Measurements from ENCODE around the gene ZNF662.

Gene ZNF662

DNA sequence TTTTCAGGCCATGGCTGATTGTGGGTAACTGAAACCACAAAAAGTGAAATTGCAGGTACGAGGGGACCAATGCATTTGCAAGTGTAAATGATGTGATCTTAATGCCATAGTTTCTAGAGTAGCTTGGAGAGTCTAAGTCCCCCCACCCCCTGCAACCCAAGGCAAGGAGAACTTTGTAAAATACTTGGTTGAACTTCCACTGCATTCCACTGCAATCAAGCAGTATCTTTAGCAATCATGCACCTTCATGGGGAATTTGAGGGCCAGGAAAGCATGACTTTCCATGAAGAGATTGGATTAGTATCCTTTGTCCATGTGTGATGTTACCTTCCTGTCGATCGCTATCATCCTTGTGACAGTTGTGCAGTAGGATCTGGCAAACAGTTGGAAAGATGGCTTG, 18.9 kb upstream of the ZNF662 start:
- Histone ChIP-seq H3K27ac (ENCODE audit: poor library complexity, severe bottlenecking) (no peak overlapping the region), H3K4me3 (ENCODE audit: severe bottlenecking) (no peak overlapping the region), H3K36me3 (ENCODE audit: low read depth) (no peaks in the 10 kb centered on the region), H3K9me3 (ENCODE audit: severe bottlenecking) (no peaks in the 10 kb centered on the region), H3K4me1 (ENCODE audit: insufficient read depth, poor library complexity, severe bottlenecking) (peaks cover 3% of the 10 kb centered on the region), H3K27me3 (ENCODE audit: insufficient read depth, poor library complexity, severe bottlenecking) (no peaks in the 10 kb centered on the region)
- DNase-seq (ENCODE audit: low spot score): no peak
- TF ChIP-seq, protein P1, sequence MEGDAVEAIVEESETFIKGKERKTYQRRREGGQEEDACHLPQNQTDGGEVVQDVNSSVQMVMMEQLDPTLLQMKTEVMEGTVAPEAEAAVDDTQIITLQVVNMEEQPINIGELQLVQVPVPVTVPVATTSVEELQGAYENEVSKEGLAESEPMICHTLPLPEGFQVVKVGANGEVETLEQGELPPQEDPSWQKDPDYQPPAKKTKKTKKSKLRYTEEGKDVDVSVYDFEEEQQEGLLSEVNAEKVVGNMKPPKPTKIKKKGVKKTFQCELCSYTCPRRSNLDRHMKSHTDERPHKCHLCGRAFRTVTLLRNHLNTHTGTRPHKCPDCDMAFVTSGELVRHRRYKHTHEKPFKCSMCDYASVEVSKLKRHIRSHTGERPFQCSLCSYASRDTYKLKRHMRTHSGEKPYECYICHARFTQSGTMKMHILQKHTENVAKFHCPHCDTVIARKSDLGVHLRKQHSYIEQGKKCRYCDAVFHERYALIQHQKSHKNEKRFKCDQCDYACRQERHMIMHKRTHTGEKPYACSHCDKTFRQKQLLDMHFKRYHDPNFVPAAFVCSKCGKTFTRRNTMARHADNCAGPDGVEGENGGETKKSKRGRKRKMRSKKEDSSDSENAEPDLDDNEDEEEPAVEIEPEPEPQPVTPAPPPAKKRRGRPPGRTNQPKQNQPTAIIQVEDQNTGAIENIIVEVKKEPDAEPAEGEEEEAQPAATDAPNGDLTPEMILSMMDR (IDR thresholded peaks at IDR 0.05; ENCODE audit: poor library complexity, severe bottlenecking): no peak
- no peak for ATAC-seq (ENCODE audit: low read depth)

DNA sequence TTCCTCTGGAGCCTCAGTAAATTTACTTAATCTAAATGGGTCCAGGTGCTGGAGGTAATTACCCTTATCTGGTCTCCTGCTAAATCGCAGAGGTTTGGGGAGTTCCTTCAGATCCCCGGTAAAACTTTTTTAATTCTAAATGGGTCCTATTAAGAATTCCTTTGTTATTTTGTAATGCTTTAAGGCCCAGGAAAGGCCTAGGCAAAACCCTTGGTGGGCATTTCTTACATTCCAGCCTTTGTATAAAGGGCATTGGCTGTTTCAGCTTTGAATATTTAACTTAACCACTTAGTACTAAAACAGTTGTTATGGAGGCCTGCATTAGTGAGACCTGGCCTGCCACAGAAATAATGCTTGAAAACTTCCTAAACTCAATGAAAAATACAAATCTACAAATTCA, 14.9 kb upstream of the ZNF662 start:
- Histone ChIP-seq H3K9me3 (ENCODE audit: severe bottlenecking) (no peaks in the 10 kb centered on the region), H3K4me1 (ENCODE audit: insufficient read depth, poor library complexity, severe bottlenecking) (peaks cover 3% of the 10 kb centered on the region), H3K36me3 (ENCODE audit: low read depth) (no peaks in the 10 kb centered on the region), H3K4me3 (ENCODE audit: severe bottlenecking) (no peak overlapping the region), H3K27ac (ENCODE audit: poor library complexity, severe bottlenecking) (no peak overlapping the region), H3K27me3 (ENCODE audit: insufficient read depth, poor library complexity, severe bottlenecking) (no peaks in the 10 kb centered on the region)
- DNase-seq (ENCODE audit: low spot score) (no peak), ATAC-seq (ENCODE audit: low read depth) (no peak)
- TF ChIP-seq, protein P1 (IDR thresholded peaks at IDR 0.05; ENCODE audit: poor library complexity, severe bottlenecking): no peak

DNA sequence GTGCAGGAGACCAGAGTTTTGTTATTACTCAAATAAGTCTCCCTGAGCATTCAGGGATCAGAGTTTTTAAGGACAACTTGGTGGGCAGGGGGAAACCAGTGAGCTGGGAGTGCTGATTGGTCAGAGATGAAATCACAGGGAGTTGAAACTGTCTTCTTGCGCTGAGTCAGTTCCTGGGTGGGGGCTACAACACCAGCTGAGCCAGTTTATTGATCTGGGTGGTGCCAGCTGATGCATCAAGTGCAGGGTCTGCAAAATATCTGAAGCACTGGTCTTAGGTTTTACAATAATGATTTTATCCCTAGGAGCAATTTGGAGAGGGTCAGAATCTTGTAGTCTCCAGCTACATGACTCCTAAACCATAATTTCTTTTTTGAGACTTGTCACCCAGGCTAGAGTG, 13.8 kb upstream of the ZNF662 start:
- DNase-seq (ENCODE audit: low spot score) (no peak), ATAC-seq (ENCODE audit: low read depth) (no peak)
- no peak overlapping the region for H3K4me3 ChIP-seq (ENCODE audit: severe bottlenecking)
- no peak overlapping the region for H3K27ac ChIP-seq (ENCODE audit: poor library complexity, severe bottlenecking)
- H3K27me3 ChIP-seq (ENCODE audit: insufficient read depth, poor library complexity, severe bottlenecking): no peaks in the 10 kb centered on the region
- H3K4me1 ChIP-seq (ENCODE audit: insufficient read depth, poor library complexity, severe bottlenecking): peaks cover 3% of the 10 kb centered on the region
- H3K36me3 ChIP-seq (ENCODE audit: low read depth): no peaks in the 10 kb centered on the region
- TF ChIP-seq, protein P1 (IDR thresholded peaks at IDR 0.05; ENCODE audit: poor library complexity, severe bottlenecking): no peak
- no peaks in the 10 kb centered on the region for H3K9me3 ChIP-seq (ENCODE audit: severe bottlenecking)

DNA sequence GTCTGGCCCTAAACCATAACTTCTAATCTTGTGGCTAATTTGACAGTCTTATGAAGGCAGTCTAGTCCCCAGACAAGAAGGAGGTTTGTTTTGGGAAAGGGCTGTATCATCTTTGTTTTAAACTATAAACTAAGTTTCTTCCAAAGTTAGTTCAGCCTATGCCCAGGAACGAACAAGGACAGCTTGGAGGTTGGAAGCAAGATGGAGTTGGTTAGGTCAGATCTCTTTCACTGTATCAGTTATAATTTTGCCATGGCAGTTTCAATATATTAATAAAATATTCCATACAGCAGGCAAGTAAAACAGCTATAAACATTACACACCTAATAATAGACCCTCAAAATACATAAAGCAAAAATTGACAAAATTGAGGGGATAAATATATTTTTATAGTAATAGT, 13.1 kb upstream of the ZNF662 start:
- TF ChIP-seq, protein P1 (IDR thresholded peaks at IDR 0.05; ENCODE audit: poor library complexity, severe bottlenecking): no peak
- Histone ChIP-seq H3K4me1 (ENCODE audit: insufficient read depth, poor library complexity, severe bottlenecking) (peaks cover 3% of the 10 kb centered on the region), H3K27me3 (ENCODE audit: insufficient read depth, poor library complexity, severe bottlenecking) (no peaks in the 10 kb centered on the region), H3K27ac (ENCODE audit: poor library complexity, severe bottlenecking) (no peak overlapping the region), H3K9me3 (ENCODE audit: severe bottlenecking) (no peaks in the 10 kb centered on the region), H3K4me3 (ENCODE audit: severe bottlenecking) (no peak overlapping the region), H3K36me3 (ENCODE audit: low read depth) (no peaks in the 10 kb centered on the region)
- no peak for ATAC-seq (ENCODE audit: low read depth)
- DNase-seq (ENCODE audit: low spot score): no peak

DNA sequence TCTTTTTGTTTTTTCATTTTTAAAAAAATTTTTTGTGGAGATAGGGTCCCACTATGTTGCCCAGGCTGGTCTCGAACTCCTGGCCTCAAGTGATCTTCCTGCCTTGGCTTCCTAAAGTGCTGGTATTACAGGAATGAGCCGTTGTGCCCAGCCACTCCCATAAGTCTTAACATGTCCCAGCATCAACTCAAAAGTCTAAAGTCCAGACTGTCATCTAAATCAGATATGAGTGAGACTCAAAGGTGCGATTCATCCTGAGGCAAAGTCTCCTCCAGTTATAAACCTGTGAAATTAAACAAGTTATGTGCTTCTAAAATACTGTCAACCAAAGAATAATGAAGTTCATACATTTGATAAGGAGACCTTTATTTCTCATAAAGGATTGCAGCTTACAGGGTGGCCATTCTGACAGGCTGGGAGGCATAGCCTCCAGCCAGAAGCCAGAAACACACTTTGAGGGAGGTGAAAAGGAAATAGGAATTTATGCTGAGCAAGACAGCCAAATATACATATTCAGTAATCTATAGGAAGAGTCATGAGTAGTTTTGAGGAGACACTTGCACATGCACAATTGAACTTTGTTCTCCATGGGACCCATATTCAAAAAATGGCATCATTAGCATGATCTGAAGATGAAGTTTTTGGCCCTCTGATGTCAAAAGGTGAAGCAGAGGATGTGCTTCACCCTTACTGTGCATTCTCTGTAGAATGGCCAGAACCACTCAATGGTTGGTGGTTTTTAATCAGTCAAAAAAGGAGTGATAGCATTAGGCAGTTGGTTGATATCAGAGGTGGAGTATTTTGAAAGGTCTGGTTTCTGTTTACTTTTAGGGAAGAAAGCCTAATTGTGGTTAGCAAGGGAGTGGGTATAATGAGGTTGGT, 11.0 kb upstream of the ZNF662 start:
- H3K4me3 ChIP-seq (ENCODE audit: severe bottlenecking): no peak overlapping the region
- no peak for DNase-seq (ENCODE audit: low spot score)
- TF ChIP-seq, protein P1 (IDR thresholded peaks at IDR 0.05; ENCODE audit: poor library complexity, severe bottlenecking): no peak
- no peaks in the 10 kb centered on the region for H3K36me3 ChIP-seq (ENCODE audit: low read depth)
- H3K27ac ChIP-seq (ENCODE audit: poor library complexity, severe bottlenecking): no peak overlapping the region
- peaks cover 3% of the 10 kb centered on the region for H3K4me1 ChIP-seq (ENCODE audit: insufficient read depth, poor library complexity, severe bottlenecking)
- no peaks in the 10 kb centered on the region for H3K27me3 ChIP-seq (ENCODE audit: insufficient read depth, poor library complexity, severe bottlenecking)
- H3K9me3 ChIP-seq (ENCODE audit: severe bottlenecking): no peaks in the 10 kb centered on the region
- ATAC-seq (ENCODE audit: low read depth): no peak
